T47D (cell line): ENCODE measurements around the gene CSMD2.

Source experiments
- DNase-seq, 2 experiments: peaks; one replicate each; pipeline versions ENCODE4 v3.0.0 to v3.0.0-alpha.2; 2011 to 2012; ENCODE audit warnings: low read depth in 1 of 2, low spot score in 1 of 2
- JUND ChIP-seq: IDR thresholded peaks from 2 replicates; pipeline ENCODE4 v1.6.1; 2012; ENCODE audit warnings: low read depth
- in situ Hi-C: cut with HindIII; loops from 2 replicates; pipeline ENCODE4 v1.10.0; 2016; ENCODE audit warnings: low sequenced_read_pairs, low pct_unique_long_range_greater_than_20kb

Gene CSMD2

GRCh38 chr1:33616780-33617179 lies 548.2 kb downstream of the CSMD2 start:
- TF ChIP-seq JUND, result no peak
- DNase-seq, result no peak
- in situ Hi-C loops, result no loop called here

GRCh38 chr1:33615546-33615945 lies 549.5 kb downstream of the CSMD2 start:
- no peak for DNase-seq
- in situ Hi-C loops, result no loop called here

GRCh38 chr1:33610864-33611455 lies 554.1 kb downstream of the CSMD2 start:
- TF ChIP-seq JUND, result no peak
- DNase-seq, result no peak
- in situ Hi-C loops, result no loop called here

More at GRCh38 chr1:33615546-33615945, 549.5 kb downstream of the CSMD2 start:
- TF ChIP-seq JUND, result no peak

GRCh38 chr1:33610391-33610790 lies 554.6 kb downstream of the CSMD2 start:
- no peak for TF ChIP-seq JUND
- DNase-seq, result no peak
- in situ Hi-C loops, result no loop called here

- TF ChIP-seq JUND, result no peak
- DNase-seq, result no peak
- in situ Hi-C loops, result no loop called here
Measured at GRCh38 chr1:33609739-33610138, 555.3 kb downstream of the CSMD2 start.

GRCh38 chr1:33608825-33609400 lies 556.1 kb downstream of the CSMD2 start:
- in situ Hi-C loops, result no loop called here
- no peak for DNase-seq
- no peak for TF ChIP-seq JUND

GRCh38 chr1:33607444-33608005 lies 557.5 kb downstream of the CSMD2 start:
- TF ChIP-seq JUND, result no peak
- no peak for DNase-seq
- in situ Hi-C loops, result no loop called here

- no peak for TF ChIP-seq JUND
- DNase-seq, result no peak
- in situ Hi-C loops, result no loop called here
Measured at GRCh38 chr1:33606272-33606671, 558.8 kb downstream of the CSMD2 start.

- no peak for TF ChIP-seq JUND
- no peak for DNase-seq
- in situ Hi-C loops, result no loop called here
Measured at GRCh38 chr1:33602271-33602670, 562.8 kb downstream of the CSMD2 start.

GRCh38 chr1:33601751-33602150 lies 563.3 kb downstream of the CSMD2 start:
- in situ Hi-C loops, result no loop called here
- no peak for TF ChIP-seq JUND
- no peak for DNase-seq

GRCh38 chr1:33599516-33600115 lies 565.4 kb downstream of the CSMD2 start:
- in situ Hi-C loops, result no loop called here
- TF ChIP-seq JUND, result no peak
- no peak for DNase-seq

GRCh38 chr1:33588726-33589125 lies 576.3 kb downstream of the CSMD2 start:
- in situ Hi-C loops, result no loop called here
- DNase-seq, result no peak
- no peak for TF ChIP-seq JUND

GRCh38 chr1:33586795-33587194 lies 578.2 kb downstream of the CSMD2 start:
- in situ Hi-C loops, result no loop called here
- no peak for TF ChIP-seq JUND

GRCh38 chr1:33586106-33586505 lies 578.9 kb downstream of the CSMD2 start:
- TF ChIP-seq JUND, result no peak
- in situ Hi-C loops, result no loop called here
- DNase-seq, result no peak

More at GRCh38 chr1:33586795-33587194, 578.2 kb downstream of the CSMD2 start:
- no peak for DNase-seq
